GM15510 (cell line): Measurements from ENCODE around the gene CHST12.

Source experiments
- POLR2A ChIP-seq: IDR thresholded peaks from 3 replicates; pipeline ENCODE4 v1.6.1; 2011; ENCODE audit warnings: borderline replicate concordance; ENCODE audit not compliant: insufficient read length; ENCODE audit errors: extremely low read depth

The CHST12 gene

DNA sequence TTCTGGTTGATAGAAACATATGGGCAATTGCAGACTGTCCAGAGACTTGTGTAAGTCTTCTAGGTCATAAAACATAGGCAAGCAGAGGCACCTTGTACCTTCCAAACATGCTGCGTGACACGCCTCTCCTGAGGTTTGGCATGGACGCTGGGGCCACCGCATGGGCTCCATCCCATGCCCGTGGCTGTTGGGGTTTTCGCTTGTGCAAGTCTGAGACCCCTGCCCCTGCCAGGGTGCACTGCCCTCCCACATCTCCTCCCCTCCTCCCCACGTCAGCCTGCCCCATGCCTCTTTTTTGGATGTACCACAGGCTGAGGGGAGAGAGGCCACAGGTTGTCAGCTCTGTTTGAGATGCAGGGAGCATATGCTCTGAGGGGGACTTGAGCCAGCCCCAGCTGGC lies 29.8 kb upstream of the CHST12 start:
- TF ChIP-seq POLR2A: no peak

DNA sequence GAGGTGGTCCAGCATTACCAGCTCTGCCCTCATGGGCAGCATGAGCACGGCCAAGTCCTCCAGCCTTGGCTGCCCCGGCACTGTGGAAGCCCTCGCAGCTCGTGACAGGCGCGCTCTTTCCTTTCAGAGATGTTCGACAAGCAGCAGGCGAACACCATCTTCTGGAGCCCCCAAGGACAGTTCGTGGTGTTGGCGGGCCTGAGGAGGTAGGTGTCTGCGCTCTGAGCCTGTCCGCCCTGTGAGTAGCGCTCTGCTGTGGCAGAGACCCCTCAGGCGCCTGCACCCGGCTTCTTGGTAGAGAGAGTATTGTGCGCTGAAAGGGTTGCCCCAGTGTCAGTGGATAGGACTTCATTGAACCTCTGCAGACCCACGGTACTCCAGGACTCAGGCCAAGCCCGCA lies 29.0 kb upstream of the CHST12 start:
- TF ChIP-seq POLR2A: no peak

DNA sequence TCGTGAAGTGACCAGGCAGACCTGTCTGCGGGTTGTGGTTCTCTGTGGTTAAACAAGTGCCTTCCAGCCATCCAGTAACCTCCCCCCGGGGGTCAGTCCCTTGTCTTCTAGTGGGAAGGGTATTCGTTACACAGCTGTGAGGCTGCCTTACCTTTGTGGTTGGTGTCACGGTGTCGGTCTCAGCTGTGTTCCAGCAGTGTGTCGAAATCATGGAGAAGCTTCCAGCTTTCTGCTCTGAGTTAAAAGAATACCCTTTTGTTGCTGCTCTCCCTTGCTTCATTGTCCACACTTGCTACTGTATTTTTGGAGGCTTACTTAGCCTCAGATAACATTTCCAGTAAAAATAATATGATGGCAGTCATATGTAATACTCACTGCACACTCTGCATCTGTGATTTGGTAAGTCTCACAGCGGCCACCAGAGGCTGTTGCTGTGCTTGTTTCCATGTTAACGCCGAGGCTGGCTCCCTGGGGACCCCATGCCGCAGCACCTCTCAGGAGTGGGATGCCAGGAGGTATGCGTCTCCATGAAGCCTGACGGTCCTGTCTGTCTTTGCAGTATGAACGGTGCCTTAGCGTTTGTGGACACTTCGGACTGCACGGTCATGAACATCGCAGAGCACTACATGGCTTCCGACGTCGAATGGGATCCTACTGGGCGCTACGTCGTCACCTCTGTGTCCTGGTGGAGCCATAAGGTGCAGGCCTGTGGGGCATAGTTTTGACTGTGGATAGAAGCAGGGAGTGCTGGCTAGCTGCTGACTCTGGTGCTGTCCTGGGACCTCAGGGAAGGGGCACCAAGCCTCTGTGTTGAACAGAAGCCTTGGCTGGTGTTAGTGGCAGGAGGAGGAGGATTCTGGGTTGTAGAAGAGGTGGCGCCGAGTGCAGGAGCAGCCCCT lies 28.3 kb upstream of the CHST12 start:
- no peak for TF ChIP-seq POLR2A

DNA sequence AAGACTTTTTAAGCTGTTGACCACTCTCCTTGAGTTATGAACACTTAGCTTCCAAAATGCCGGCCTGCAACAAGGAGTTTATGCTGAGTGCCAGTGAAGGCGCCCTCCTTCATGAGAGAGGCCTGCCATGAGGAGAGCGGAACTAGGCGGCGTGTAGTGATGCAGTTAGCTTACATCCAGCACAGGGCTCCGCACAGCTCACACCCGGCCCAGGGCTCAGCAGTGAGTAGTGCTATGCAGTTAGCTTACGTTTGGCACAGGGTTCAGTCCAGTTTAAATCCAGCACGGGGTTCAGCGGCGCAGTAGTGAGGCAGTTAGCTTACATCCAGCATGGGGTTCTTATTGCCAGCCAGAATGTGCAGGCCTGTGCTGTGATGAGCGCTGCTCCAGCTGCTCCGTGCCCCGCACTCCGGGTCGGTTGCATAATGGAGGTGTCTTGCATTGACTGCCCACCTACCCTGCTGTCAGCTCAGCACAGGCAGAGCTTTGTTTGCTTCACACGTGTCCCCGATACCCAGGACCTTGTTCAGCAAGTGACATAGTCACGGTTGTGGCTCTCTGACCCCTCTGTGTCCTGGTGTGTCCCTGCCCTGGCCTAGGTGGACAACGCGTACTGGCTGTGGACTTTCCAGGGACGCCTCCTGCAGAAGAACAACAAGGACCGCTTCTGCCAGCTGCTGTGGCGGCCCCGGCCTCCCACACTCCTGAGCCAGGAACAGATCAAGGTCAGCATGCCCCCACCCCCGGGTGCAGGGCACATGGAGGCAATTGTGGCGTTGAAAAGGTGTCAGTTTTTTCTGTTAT lies 26.9 kb upstream of the CHST12 start:
- no peak for TF ChIP-seq POLR2A

DNA sequence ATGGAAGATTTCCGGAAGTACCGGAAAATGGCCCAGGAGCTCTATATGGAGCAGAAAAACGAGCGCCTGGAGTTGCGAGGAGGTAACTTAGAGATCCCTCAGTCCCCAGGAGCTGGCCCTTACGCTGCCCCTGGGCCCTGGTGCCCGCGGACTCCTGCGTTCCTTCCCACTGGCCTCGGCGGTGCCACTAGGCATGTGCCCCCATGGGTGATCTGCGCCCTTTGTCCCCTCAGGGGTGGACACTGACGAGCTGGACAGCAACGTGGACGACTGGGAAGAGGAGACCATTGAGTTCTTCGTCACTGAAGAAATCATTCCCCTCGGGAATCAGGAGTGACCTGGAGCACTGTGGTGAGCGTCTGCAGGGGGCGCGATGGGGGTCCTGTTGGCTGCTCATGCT lies 24.2 kb upstream of the CHST12 start:
- TF ChIP-seq POLR2A: no peak

DNA sequence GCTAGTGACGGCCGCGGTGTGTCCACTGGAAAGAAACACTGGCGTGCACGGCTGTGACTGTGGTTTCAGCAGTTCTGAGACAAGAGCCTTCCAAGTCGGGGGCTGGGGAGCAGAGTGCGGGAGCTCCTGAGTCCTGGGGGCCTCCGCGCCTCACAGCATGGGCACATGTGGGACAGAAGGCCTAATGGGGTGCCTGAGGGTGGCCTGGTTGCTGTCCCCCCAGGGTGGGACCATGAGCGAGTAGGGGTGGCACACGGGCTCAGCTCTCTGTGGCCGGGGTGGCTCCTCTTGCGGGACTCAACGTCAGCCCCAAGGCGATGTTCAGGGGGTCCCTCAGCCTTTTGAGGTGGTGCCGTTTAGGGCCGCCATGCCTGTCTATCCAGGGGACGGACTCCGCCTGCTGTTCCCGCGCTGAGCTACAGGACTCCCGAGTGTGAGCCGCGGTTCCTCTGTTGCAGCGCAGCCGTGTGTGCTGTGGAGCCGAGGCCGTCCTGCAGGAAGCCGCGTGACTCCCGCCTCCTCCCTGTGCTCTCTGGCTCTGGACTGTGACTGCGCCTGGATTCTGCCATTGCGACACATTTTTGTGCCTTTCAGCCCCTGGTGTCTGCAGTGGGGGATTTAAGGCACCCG lies 23.5 kb upstream of the CHST12 start:
- TF ChIP-seq POLR2A: no peak

DNA sequence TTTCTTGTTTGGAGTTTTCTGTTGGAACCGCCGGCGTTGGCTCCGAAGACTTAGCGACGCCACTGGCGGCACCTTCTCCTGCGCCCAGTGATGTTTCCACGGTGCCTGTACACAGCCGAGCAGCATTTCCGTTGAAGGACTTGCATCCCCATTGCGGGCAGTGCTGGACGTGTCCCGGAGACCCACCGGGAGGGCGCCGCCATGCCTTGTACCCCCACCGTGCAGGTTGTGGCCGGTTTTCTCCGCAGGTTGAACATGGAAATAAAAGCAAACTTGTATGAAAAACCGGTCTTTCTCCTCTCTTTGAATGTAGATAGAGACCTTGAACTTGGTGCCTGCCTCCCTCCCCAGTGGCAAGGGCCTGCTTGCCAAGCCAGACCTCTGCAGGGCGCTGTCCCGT lies 22.9 kb upstream of the CHST12 start:
- TF ChIP-seq POLR2A: no peak

DNA sequence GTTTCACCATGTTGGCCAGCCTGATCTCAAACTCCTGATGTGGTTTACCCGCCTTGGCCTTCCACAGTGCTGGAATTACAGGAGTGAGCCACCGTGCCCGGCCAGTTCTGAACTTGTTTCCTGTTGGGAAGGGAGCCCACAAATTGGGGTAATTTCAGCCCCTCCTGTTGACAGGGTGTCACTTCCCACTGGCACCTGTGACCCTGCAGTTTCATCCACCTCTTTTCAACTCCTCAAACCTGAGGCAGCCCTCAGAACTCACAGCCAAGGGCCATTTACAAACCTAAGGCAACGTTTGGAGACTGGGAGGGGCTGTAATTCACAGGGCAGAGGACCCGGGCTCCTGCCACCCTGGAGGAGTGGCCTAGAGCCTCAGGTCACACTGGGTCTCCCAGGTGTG lies 22.2 kb upstream of the CHST12 start:
- no peak for TF ChIP-seq POLR2A

DNA sequence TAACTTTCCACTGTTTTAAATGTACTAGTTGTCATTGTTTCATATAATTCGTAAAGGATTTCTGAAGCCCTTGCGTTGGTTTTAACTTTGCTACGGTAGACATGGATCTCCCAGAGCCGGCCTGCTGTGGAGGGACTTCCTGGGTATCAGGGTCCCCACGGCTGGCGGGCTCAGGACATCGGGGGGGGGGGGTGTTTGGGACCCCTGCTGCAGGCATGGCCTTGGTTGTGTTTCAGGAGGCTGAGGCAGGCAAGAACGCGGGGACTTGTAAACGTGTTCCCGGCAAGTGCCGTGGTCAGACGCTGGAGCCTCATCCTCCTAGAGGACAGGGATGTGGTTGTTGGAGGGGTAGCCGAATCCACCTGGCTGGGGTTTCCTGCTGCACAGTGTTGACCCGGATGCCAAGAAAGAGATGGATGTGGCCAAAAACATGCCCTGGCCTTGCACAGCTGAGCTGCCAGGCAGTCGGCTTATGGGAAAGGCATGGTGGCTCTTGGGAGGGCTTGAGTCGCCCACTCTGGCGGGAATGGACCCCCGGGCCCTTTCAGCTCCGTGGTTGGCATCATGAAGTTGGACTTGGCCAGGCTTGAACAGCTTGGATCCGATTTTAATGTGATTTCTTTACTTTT lies 21.4 kb upstream of the CHST12 start:
- TF ChIP-seq POLR2A: no peak

DNA sequence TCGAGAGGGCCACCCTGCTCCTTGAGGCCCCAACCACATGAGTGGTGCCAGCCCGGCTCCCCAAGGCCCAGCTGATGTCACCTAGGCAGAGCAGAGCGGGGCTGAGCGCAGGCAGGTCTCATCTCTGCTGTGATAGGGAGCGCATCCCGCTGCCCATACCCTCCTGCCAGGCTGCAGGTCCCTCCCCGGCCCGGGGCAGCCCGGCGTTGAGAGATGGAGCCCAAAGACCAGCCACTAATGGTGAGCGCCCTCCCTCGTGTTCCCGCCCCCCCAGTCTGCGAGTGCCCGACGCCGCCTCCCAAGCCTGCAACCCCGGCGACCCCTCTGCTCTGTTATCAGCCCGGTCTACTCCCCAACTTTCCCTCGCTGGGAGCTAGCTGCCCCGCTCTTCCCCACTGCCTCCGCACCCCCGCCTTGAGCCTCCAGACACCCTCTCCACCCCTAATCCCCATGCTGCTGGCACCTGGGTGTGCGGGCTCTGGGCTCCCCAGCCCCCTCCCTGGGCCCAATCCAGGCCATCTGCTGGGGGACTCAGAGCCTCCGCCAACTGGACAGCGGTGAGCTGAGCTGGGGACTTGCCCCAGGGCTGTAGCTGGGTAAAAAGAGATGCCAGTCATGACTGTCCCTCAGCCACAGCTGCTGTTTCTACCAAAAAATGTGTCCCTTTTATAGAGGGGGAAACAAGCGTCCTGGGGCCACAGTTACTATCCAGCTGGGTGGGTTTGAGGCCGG lies 19.7 kb upstream of the CHST12 start:
- TF ChIP-seq POLR2A: no peak

DNA sequence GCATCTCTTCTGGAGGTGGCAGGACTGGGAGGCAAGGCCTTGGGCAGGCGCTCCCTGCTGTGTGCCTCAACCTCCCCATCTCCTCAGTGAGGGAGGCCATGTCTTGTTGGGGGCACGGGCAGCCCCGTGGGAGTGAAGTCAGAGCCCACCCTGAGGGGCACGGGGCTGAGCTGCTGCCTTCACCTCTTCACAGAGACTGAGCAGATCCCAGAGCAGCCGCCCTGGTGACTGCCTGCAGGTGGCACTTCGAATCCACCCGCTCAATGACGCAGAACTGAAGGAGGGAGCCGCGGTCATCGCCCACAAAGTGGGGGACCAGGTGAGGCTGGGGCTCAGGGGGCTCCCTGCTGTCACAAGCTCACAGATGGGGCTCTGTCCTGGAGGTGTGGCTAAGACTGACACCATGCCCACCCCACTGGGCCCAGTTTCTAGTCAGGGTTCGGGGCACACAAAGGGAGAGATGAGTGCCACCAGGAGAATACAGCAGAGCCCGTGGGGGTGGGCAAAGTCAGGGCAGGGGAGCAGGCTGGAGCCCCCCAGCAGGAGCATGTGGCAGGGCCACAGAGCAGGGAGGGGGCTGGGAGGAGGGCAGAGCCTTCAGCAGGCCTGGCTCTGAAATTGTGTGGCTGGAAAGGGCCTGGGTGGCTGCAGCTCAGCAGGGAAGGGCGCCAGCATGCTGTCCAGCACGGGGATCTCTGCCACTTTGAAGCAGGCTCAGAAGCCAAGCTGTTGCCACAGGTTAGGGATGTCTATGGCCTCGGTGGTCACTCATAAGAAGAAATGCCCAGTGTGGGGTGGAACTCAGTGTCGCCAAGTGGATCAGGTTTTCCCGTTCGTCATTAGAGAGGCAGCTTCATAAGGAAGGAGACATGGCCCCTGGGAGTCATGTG lies 18.8 kb upstream of the CHST12 start:
- TF ChIP-seq POLR2A: no peak

DNA sequence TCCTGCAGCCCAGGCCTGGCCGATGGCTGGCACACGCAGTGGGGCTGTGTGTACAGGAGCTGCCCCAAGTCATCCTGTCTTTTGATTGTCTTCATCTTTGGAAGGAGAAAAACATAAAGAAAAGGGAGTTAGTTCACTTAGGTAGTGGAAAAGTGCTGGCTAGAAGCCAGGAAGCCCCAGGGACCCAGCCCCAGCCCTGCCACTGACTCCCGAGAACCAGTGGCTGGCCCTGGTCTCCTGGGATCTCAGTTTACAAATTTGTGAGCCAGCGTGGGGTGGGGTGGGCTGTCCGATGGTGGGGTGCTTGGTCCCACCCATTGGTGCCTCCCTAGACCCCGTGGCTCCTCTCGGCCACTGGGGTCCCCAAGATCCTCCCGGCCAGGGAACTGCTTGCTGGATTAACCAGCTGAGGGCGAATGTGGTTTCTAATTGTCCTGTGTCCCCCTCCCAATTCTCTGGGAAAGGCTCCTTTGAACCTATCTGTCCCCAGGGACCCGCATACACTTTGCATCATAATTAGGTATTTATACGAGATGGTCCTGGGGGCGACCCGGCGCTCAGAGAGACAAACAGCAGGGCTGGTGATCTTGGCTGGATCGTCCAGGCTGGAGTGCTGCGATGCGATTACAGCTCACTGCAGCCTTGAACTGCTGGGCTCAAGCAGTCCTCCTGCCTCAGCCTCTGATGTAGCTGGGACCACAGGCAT lies 16.3 kb upstream of the CHST12 start:
- TF ChIP-seq POLR2A: no peak
